A549 (cell line): ENCODE results near the gene SLC66A3. TPM values are rescaled to one million over a fixed set of nuclear protein-coding genes. Genes with fewer than 3 reads are reported as not detected.

Source experiments
- ATAC-seq, 2 experiments: fragments of 200-7000 bp in 1 of 2; fragments of >200 bp in 1 of 2; cut with Nextera tagmentation in 1 of 2; cut with Tn5 transposase in 1 of 2; 3 replicates each; pipeline versions ENCODE4 v1.8.0 to v1.9.1; 2018 to 2020; ENCODE audit warnings: mild to moderate bottlenecking in 1 of 2, moderate library complexity in 1 of 2
- CTCF ChIA-PET: fragments of 300-600 bp; sonication (Branson Sonifier 250); formaldehyde crosslinking; extraction: SDS; loops from one replicate; lab custom pipeline; 2021; ENCODE audit warnings: antibody characterized with exemption, inconsistent platforms; lab: Yijun Ruan, JAX
- POLR2A ChIA-PET: fragments of 350-600 bp; formaldehyde crosslinking; extraction: SDS; loops from one replicate; lab custom pipeline; 2021; ENCODE audit warnings: antibody characterized with exemption, inconsistent platforms; lab: Yijun Ruan, JAX
- DNase-seq, 2 experiments: peaks; one replicate each; pipeline versions ENCODE4 v3.0.0 to v3.0.0-alpha.2; 2011 to 2016; ENCODE audit warnings: low read depth in 1 of 2, low spot score in 1 of 2
- FAIRE-seq: peaks from 2 replicates; lab custom pipeline; 2011; peaks lifted over from hg19 to GRCh38; lab: Jason Lieb, UNC
- H3K27ac ChIP-seq, 2 experiments: fragments of >200 bp; sonication (Bioruptor Twin); formaldehyde crosslinking; 3 replicates each; pipeline ENCODE4 v1.5.1; 2016 to 2017
- H3K4me1 ChIP-seq: fragments of >200 bp; sonication (Bioruptor Twin); formaldehyde crosslinking; 3 replicates; pipeline ENCODE4 v1.6.1; 2016
- H3K4me2 ChIP-seq: fragments of >200 bp; sonication (Bioruptor Twin); formaldehyde crosslinking; 3 replicates; pipeline ENCODE4 v1.6.1; 2016
- H3K4me3 ChIP-seq: fragments of >200 bp; sonication (Bioruptor Twin); formaldehyde crosslinking; 3 replicates; pipeline ENCODE4 v1.5.1; 2016
- H3K9me3 ChIP-seq: fragments of >200 bp; sonication (Bioruptor Twin); formaldehyde crosslinking; 3 replicates; pipeline ENCODE4 v1.6.1; 2016
- ATOH8 ChIP-seq: fragments of 250-450 bp; sonication (Bioruptor Pico); IDR thresholded peaks from 2 replicates; pipeline ENCODE4 v1.5.0; 2020; ENCODE audit warnings: low read depth, mild to moderate bottlenecking, moderate library complexity
- BCL3 ChIP-seq: fragments of >200 bp; sonication (Bioruptor Twin); formaldehyde crosslinking; IDR thresholded peaks from 3 replicates; pipeline ENCODE4 v1.6.1; 2016
- CBX2 ChIP-seq: fragments of 200-600 bp; sonication (generic); IDR thresholded peaks from 2 replicates; pipeline ENCODE4 v1.6.1; 2016; ENCODE audit warnings: low read depth, mild to moderate bottlenecking, borderline replicate concordance
- CEBPB ChIP-seq, 2 experiments: fragments of >200 bp in 1 of 2; sonication (Bioruptor Twin) in 1 of 2; formaldehyde crosslinking in 1 of 2; IDR thresholded peaks; 2 replicates each; pipeline ENCODE4 v1.6.1; 2012 to 2016
- CHD2 ChIP-seq: fragments of 150-350 bp; IDR thresholded peaks from 2 replicates; pipeline ENCODE4 v1.6.1; 2014; ENCODE audit warnings: low read length; ENCODE audit not compliant: partially characterized antibody
- CTCF ChIP-seq: fragments of >200 bp; sonication (Bioruptor Twin); formaldehyde crosslinking; IDR thresholded peaks from 3 replicates; pipeline ENCODE4 v1.5.1; 2016
- ELK1 ChIP-seq: fragments of 150-350 bp; IDR thresholded peaks from 2 replicates; pipeline ENCODE4 v1.6.1; 2014; ENCODE audit warnings: low read depth, mild to moderate bottlenecking, low read length
- EP300 ChIP-seq, 2 experiments: fragments of >200 bp; sonication (Bioruptor Twin); formaldehyde crosslinking; IDR thresholded peaks; 2 replicates in 1 of 2; 3 replicates in 1 of 2; pipeline ENCODE4 v1.6.1; 2016 to 2017
- FOXS1 ChIP-seq: fragments of 250-450 bp; sonication (Bioruptor Pico); IDR thresholded peaks from 2 replicates; pipeline ENCODE4 v1.5.0; 2020; ENCODE audit warnings: mild to moderate bottlenecking, moderate library complexity
- HDAC2 ChIP-seq: fragments of 200-600 bp; sonication (generic); IDR thresholded peaks from 2 replicates; pipeline ENCODE4 v1.6.1; 2016
- HOXA7 ChIP-seq: fragments of 250-450 bp; sonication (Bioruptor Pico); IDR thresholded peaks from 2 replicates; pipeline ENCODE4 v1.5.0; 2020; ENCODE audit warnings: mild to moderate bottlenecking, moderate library complexity
- HOXB5 ChIP-seq: fragments of 250-450 bp; sonication (Bioruptor Pico); IDR thresholded peaks from 2 replicates; pipeline ENCODE4 v1.5.0; 2020; ENCODE audit warnings: mild to moderate bottlenecking, moderate library complexity
- KDM1A ChIP-seq: fragments of 200-600 bp; sonication (generic); IDR thresholded peaks from 2 replicates; pipeline ENCODE4 v1.6.1; 2016; ENCODE audit warnings: low read depth, mild to moderate bottlenecking
- MAFK ChIP-seq: fragments of 450-650 bp; IDR thresholded peaks from 2 replicates; pipeline ENCODE4 v1.6.1; 2014; ENCODE audit not compliant: partially characterized antibody
- MAX ChIP-seq: IDR thresholded peaks from 2 replicates; pipeline ENCODE4 v1.6.1; 2012
- MYC ChIP-seq: IDR thresholded peaks from 2 replicates; pipeline ENCODE4 v1.6.1; 2012; ENCODE audit warnings: mild to moderate bottlenecking, inconsistent platforms, low read length, improper control_type of control experiment, borderline replicate concordance
- PHF8 ChIP-seq: fragments of 200-600 bp; sonication (generic); IDR thresholded peaks from 2 replicates; pipeline ENCODE4 v1.6.1; 2016; ENCODE audit warnings: low read depth, mild to moderate bottlenecking, antibody characterized with exemption, moderate library complexity, borderline replicate concordance
- USF2 ChIP-seq: fragments of 450-650 bp; IDR thresholded peaks from 2 replicates; pipeline ENCODE4 v1.6.1; 2014; ENCODE audit warnings: antibody characterized with exemption
- ZFP36 ChIP-seq: fragments of 450-650 bp; IDR thresholded peaks from 2 replicates; pipeline ENCODE4 v1.6.1; 2014; ENCODE audit warnings: borderline replicate concordance; ENCODE audit not compliant: partially characterized antibody
- WGBS: methylation state at CpG from one replicate; pipeline ENCODE4 v1.1.6; 2017; ENCODE audit errors: missing lambda C conversion rate; 5-methylcytosine and 5-hydroxymethylcytosine counted together
- polyA plus RNA-seq, 4 experiments: library from polyadenylated mRNA; depleted of rRNA in 3 of 4; stranded (reverse); fragments of >200 nt; fragmentation: RNase III in 1 of 4; extraction: RNeasy Plus Mini Kit Qiagen cat#74134 plus additional on column Dnase treatment in 1 of 4; gene quantifications; 2 replicates in 3 of 4; 3 replicates in 1 of 4; pipeline ENCODE4 v1.2.3, GENCODE V29; 2011 to 2017

SLC66A3 gene
- polyA plus RNA-seq, 2 of the 4 experiments (the other 2 are of a cell fraction): 24.9 to 69.8 TPM

- H3K27ac ChIP-seq: no peak overlapping the region
- ChIA-PET POLR2A (interaction anchor here (1.8 kb wide), 1 partner anchor 11 kb away, joined by 7 read pairs; the partner anchor contains the start of gene SLC66A3), CTCF (interaction anchor here (0.9 to 16.6 kb wide), 9 partner anchors 9 to 539 kb away, joined by 3 to 224 read pairs (median 6); a partner anchor contains a TSS)
- no peaks in the 10 kb centered on the region for H3K4me1 ChIP-seq
- no peak overlapping the region for H3K4me2 ChIP-seq
- TF ChIP-seq HDAC2: no peak
- TF ChIP-seq ZFP36: no peak
- TF ChIP-seq KDM1A: no peak
- TF ChIP-seq FOXS1 (CRISPR knock-in tag): no peak
- TF ChIP-seq MYC: no peak
- no peak for TF ChIP-seq MAX
- no peak for TF ChIP-seq ATOH8
- no peak for TF ChIP-seq PHF8
- no peak for TF ChIP-seq EP300 (IDR thresholded peaks at IDR 0.05)
- no peak for TF ChIP-seq CHD2
- TF ChIP-seq USF2: no peak
- ATAC-seq: no peak
- FAIRE-seq: no peak
- no peak for DNase-seq
- WGBS: 76% methylated on average over 6 of the region's 6 CpGs
- H3K9me3 ChIP-seq: 0 out of 3 replicates have a peak, but pooled peaks cover 4% of the 10 kb centered on the region
- no peak overlapping the region for H3K4me3 ChIP-seq
Measured at GRCh38 chr2:11142987-11143386, 12.3 kb upstream of the SLC66A3 start.

GRCh38 chr2:11144077-11144737, 11.1 kb upstream of the SLC66A3 start:
- no peak for DNase-seq
- H3K4me3 ChIP-seq: no peak overlapping the region
- no peak overlapping the region for H3K27ac ChIP-seq
- POLR2A ChIA-PET: interaction anchor here (1.0 to 1.8 kb wide), 2 partner anchors 10 to 11 kb away, joined by 3 to 7 read pairs; partner anchors contain the start of gene SLC66A3
- TF ChIP-seq HOXB5: no peak
- no peak for TF ChIP-seq BCL3
- TF ChIP-seq MYC: no peak
- no peak for TF ChIP-seq CTCF
- TF ChIP-seq HOXA7 (CRISPR knock-in tag): no peak
- TF ChIP-seq MAFK: no peak
- TF ChIP-seq CEBPB (IDR thresholded peaks at IDR 0.05): no peak
- TF ChIP-seq ELK1: no peak
- no peak for TF ChIP-seq CBX2
- H3K4me1 ChIP-seq: 0 out of 3 replicates have a peak, but pooled peaks cover 4% of the 10 kb centered on the region
- CTCF ChIA-PET: interaction anchor here (0.9 to 16.6 kb wide), 12 partner anchors 8 to 538 kb away, joined by 3 to 224 read pairs (median 5); a partner anchor contains a TSS
- ATAC-seq: peak; percentile 23 to 49; a peak in 4 of 6 replicates
- no peak for FAIRE-seq
- H3K4me2 ChIP-seq: no peak overlapping the region
- H3K9me3 ChIP-seq: 0 out of 3 replicates have a peak, but pooled peaks cover 4% of the 10 kb centered on the region
- WGBS: 69% methylated on average over 7 of the region's 7 CpGs
